SJSA1 (cell line): ENCODE data around the gene ABCD1. TPM values are rescaled to one million over a fixed set of nuclear protein-coding genes. Genes with fewer than 3 reads are reported as not detected.

Experiments used
- DNase-seq, 2 experiments: peaks; one replicate each; pipeline ENCODE4 v3.0.0-alpha.2; 2015 to 2020; ENCODE audit warnings: low spot score in 2 of 2, low read depth in 1 of 2
- H3K27ac ChIP-seq: fragments of 250-450 bp; sonication (Bioruptor Pico); 2 replicates; pipeline ENCODE4 v1.5.1; 2020; ENCODE audit warnings: mild to moderate bottlenecking, moderate library complexity
- H3K27me3 ChIP-seq: fragments of 250-450 bp; sonication (Bioruptor Pico); replicated peaks from 2 replicates; pipeline ENCODE4 v1.5.1; 2020; ENCODE audit warnings: mild to moderate bottlenecking, moderate library complexity
- H3K36me3 ChIP-seq: fragments of 250-450 bp; sonication (Bioruptor Pico); 2 replicates; pipeline ENCODE4 v1.5.1; 2020; ENCODE audit warnings: mild to moderate bottlenecking
- H3K4me1 ChIP-seq: fragments of 250-450 bp; sonication (Bioruptor Pico); replicated peaks from 2 replicates; pipeline ENCODE4 v1.6.1; 2021; ENCODE audit warnings: mild to moderate bottlenecking
- H3K4me3 ChIP-seq: fragments of 250-450 bp; sonication (Bioruptor Pico); 2 replicates; pipeline ENCODE4 v1.5.1; 2020; ENCODE audit warnings: mild to moderate bottlenecking
- H3K9me3 ChIP-seq: fragments of 250-450 bp; sonication (Bioruptor Pico); replicated peaks from 2 replicates; pipeline ENCODE4 v1.5.1; 2020; ENCODE audit warnings: mild to moderate bottlenecking
- total RNA-seq: library from RNA; depleted of rRNA; stranded (reverse); fragments of >200 nt; shearing (Covaris generic); gene quantifications from 2 replicates; pipeline ENCODE4 v1.2.3, GENCODE V29; 2014

ABCD1 gene
- total RNA-seq, 1 experiment from 2014 or later = 10.3 TPM

- Histone ChIP-seq H3K4me3 (no peak overlapping the region), H3K27me3 (no peaks in the 10 kb centered on the region), H3K27ac (no peak overlapping the region), H3K4me1 (peaks cover 3% of the 10 kb centered on the region), H3K36me3 (no peaks in the 10 kb centered on the region), H3K9me3 (no peaks in the 10 kb centered on the region)
- DNase-seq = no peak
Observed at GRCh38 chrX:153771415-153772315, 47.0 kb downstream of the ABCD1 start.

GRCh38 chrX:153772316-153773217 lies 47.9 kb downstream of the ABCD1 start:
- no peaks in the 10 kb centered on the region for H3K36me3 ChIP-seq
- no peaks in the 10 kb centered on the region for H3K9me3 ChIP-seq
- no peaks in the 10 kb centered on the region for H3K4me1 ChIP-seq
- H3K27ac ChIP-seq = no peak overlapping the region
- DNase-seq = no peak
- H3K4me3 ChIP-seq = no peak overlapping the region
- no peaks in the 10 kb centered on the region for H3K27me3 ChIP-seq

GRCh38 chrX:153773218-153773611 lies 48.6 kb downstream of the ABCD1 start:
- Histone ChIP-seq H3K27me3 (no peaks in the 10 kb centered on the region), H3K4me3 (no peak overlapping the region), H3K36me3 (no peaks in the 10 kb centered on the region), H3K4me1 (no peaks in the 10 kb centered on the region), H3K27ac (no peak overlapping the region), H3K9me3 (no peaks in the 10 kb centered on the region)
- DNase-seq = no peak

- no peak for DNase-seq
- Histone ChIP-seq H3K27me3 (no peaks in the 10 kb centered on the region), H3K36me3 (no peaks in the 10 kb centered on the region)
Observed at GRCh38 chrX:153773741-153774575, 49.3 kb downstream of the ABCD1 start.

GRCh38 chrX:153774576-153775292 lies 50.1 kb downstream of the ABCD1 start:
- no peak for DNase-seq
- no peak overlapping the region for H3K4me3 ChIP-seq
- H3K27ac ChIP-seq = no peak overlapping the region
- no peaks in the 10 kb centered on the region for H3K27me3 ChIP-seq
- no peaks in the 10 kb centered on the region for H3K36me3 ChIP-seq
- H3K9me3 ChIP-seq = no peaks in the 10 kb centered on the region
- H3K4me1 ChIP-seq = no peaks in the 10 kb centered on the region

More at GRCh38 chrX:153773741-153774575, 49.3 kb downstream of the ABCD1 start:
- no peaks in the 10 kb centered on the region for H3K4me1 ChIP-seq
- H3K27ac ChIP-seq = no peak overlapping the region
- H3K9me3 ChIP-seq = no peaks in the 10 kb centered on the region
- H3K4me3 ChIP-seq = no peak overlapping the region

- Histone ChIP-seq H3K36me3 (no peaks in the 10 kb centered on the region), H3K4me3 (no peak overlapping the region), H3K9me3 (no peaks in the 10 kb centered on the region), H3K4me1 (no peaks in the 10 kb centered on the region), H3K27me3 (no peaks in the 10 kb centered on the region), H3K27ac (no peak overlapping the region)
- no peak for DNase-seq
Observed at GRCh38 chrX:153775293-153776119, 50.9 kb downstream of the ABCD1 start.

GRCh38 chrX:153776120-153776599 lies 51.5 kb downstream of the ABCD1 start:
- no peaks in the 10 kb centered on the region for H3K4me1 ChIP-seq
- no peak overlapping the region for H3K4me3 ChIP-seq
- H3K36me3 ChIP-seq = no peaks in the 10 kb centered on the region
- H3K27ac ChIP-seq = no peak overlapping the region
- H3K9me3 ChIP-seq = no peaks in the 10 kb centered on the region
- no peak for DNase-seq
- no peaks in the 10 kb centered on the region for H3K27me3 ChIP-seq

- Histone ChIP-seq H3K36me3 (no peaks in the 10 kb centered on the region), H3K4me1 (no peaks in the 10 kb centered on the region), H3K27me3 (no peaks in the 10 kb centered on the region), H3K9me3 (no peaks in the 10 kb centered on the region), H3K4me3 (no peak overlapping the region), H3K27ac (no peak overlapping the region)
- no peak for DNase-seq
Observed at GRCh38 chrX:153776611-153777045, 52.0 kb downstream of the ABCD1 start.

GRCh38 chrX:153777261-153778090 lies 52.8 kb downstream of the ABCD1 start:
- no peak overlapping the region for H3K27ac ChIP-seq
- no peaks in the 10 kb centered on the region for H3K4me1 ChIP-seq
- no peak for DNase-seq
- H3K36me3 ChIP-seq = no peaks in the 10 kb centered on the region
- no peak overlapping the region for H3K4me3 ChIP-seq
- H3K9me3 ChIP-seq = no peaks in the 10 kb centered on the region
- no peaks in the 10 kb centered on the region for H3K27me3 ChIP-seq

GRCh38 chrX:153778181-153778580 lies 53.5 kb downstream of the ABCD1 start:
- no peaks in the 10 kb centered on the region for H3K9me3 ChIP-seq
- H3K27me3 ChIP-seq = no peaks in the 10 kb centered on the region
- H3K27ac ChIP-seq = no peak overlapping the region
- H3K4me1 ChIP-seq = no peaks in the 10 kb centered on the region
- no peaks in the 10 kb centered on the region for H3K36me3 ChIP-seq
- H3K4me3 ChIP-seq = no peak overlapping the region
- no peak for DNase-seq

- Histone ChIP-seq H3K27ac (no peak overlapping the region), H3K9me3 (no peaks in the 10 kb centered on the region), H3K4me3 (no peak overlapping the region), H3K4me1 (no peaks in the 10 kb centered on the region), H3K27me3 (no peaks in the 10 kb centered on the region), H3K36me3 (no peaks in the 10 kb centered on the region)
- no peak for DNase-seq
Observed at GRCh38 chrX:153778684-153779101, 54.0 kb downstream of the ABCD1 start.
